Activated naive CD4-positive, alpha-beta T cell treated with anti-CD3 and anti-CD28 coated beads for 36 hours (primary cell): ENCODE data around the gene CHMP5. TPM values are rescaled to one million over a fixed set of nuclear protein-coding genes. Genes with fewer than 3 reads are reported as not detected.
A peak's percentile ranks its signal among the peaks of the same experiment; 100 is the strongest.

ENCODE experiments used
- CTCF ChIA-PET: fragments of 350-600 bp; sonication (Branson Sonifier 250); formaldehyde crosslinking; loops from one replicate; lab custom pipeline; 2021; ENCODE audit warnings: antibody characterized with exemption; lab: Charles Lee
- DNase-seq: peaks from one replicate; pipeline ENCODE4 v3.0.0-alpha.2; 2020
- H3K27ac Mint-ChIP-seq: one replicate; pipeline ENCODE4 v1.8.0; 2021; ENCODE audit warnings: mild to moderate bottlenecking, mixed read lengths
- H3K27me3 Mint-ChIP-seq: one replicate; pipeline ENCODE4 v1.8.0; 2021; ENCODE audit warnings: low read depth, mixed read lengths
- H3K36me3 Mint-ChIP-seq: one replicate; pipeline ENCODE4 v1.8.0; 2021; ENCODE audit warnings: low read depth, mixed read lengths
- H3K4me1 Mint-ChIP-seq: one replicate; pipeline ENCODE4 v1.8.0; 2021; ENCODE audit warnings: low read depth, mixed read lengths
- H3K4me3 Mint-ChIP-seq: one replicate; pipeline ENCODE4 v1.8.0; 2021; ENCODE audit warnings: mild to moderate bottlenecking, moderate library complexity, mixed read lengths
- H3K9me3 Mint-ChIP-seq: one replicate; pipeline ENCODE4 v1.8.0; 2021; ENCODE audit warnings: mixed read lengths
- intact Hi-C: fragments of 100-400 bp; cut with micrococcal nuclease; formaldehyde crosslinking; loops from one replicate; pipeline ENCODE4 v1.15.1; 2023
- total RNA-seq, 2 experiments: library from RNA; stranded (reverse); gene quantifications; one replicate each; pipeline ENCODE4 v1.2.3, GENCODE V29; 2021

Gene CHMP5
- 100 to 1,000 TPM; 151 to 162 TPM for total RNA-seq

DNA sequence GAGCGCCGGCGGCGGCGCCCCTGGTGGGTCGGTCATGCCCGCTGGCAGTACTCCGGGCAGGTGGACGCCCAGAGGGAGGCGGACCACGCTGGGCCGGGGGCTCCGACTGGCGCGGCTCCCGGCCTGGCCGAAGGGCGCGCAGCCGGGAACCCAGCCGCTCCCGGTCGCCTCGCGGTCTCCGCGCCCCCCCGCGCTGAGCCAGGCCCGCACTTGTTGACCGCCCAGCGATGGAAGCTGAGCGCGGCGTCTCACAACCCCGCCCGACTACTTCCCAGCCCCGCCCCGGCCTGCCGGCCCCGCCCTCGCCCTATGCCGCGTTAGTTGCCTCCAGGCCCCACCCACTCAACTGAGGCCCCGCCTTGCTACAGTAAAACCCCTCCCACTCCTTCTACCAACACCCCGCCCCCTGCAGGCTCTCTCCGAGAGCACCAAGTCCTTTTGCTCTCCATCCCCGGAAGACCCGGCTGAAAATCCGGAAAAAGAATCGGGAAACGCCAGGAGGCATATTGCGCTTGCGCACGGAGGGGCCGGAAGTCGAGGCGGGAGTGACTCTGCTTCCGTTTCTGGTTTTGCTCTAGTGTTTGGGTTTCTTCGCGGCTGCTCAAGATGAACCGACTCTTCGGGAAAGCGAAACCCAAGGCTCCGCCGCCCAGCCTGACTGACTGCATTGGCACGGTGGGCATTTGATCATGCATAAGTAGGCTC lies at the start of gene CHMP5, which contains the start of gene BAG1:
Gene CHMP5 (plus strand): TSS at position 577 of the 705 bp plus-strand sequence. CDS start 30 bp downstream, at position 607.
Gene BAG1 (minus strand): TSS at position 236 of the 705 bp plus-strand sequence.
- no peaks in the 10 kb centered on the region for H3K27me3 Mint-ChIP-seq
- CTCF ChIA-PET = interaction anchor here (0.6 kb wide), 1 partner anchor 158 kb away, joined by 3 read pairs; no protein-coding TSS in a partner anchor
- DNase-seq = peak; percentile 100
- H3K36me3 Mint-ChIP-seq = peaks cover 44% of the 10 kb centered on the region
- peak within 1 kb of the TSS; percentile 98 for H3K27ac Mint-ChIP-seq
- peak within 1 kb of the TSS; percentile 94 for H3K4me3 Mint-ChIP-seq
- H3K9me3 Mint-ChIP-seq = no peaks in the 10 kb centered on the region
- peaks cover 47% of the 10 kb centered on the region for H3K4me1 Mint-ChIP-seq
- intact Hi-C loops = loop anchor here (1.0 to 5.0 kb wide), 15 partner anchors 26 to 1922 kb away; partner anchors contain the start of genes APTX, B4GALT1, DNAJA1 and KIF24

GRCh38 chr9:33220681-33221567 lies 43.9 kb upstream of the CHMP5 start:
- no peak overlapping the region for H3K27ac Mint-ChIP-seq
- H3K36me3 Mint-ChIP-seq = no peaks in the 10 kb centered on the region
- no peaks in the 10 kb centered on the region for H3K27me3 Mint-ChIP-seq
- CTCF ChIA-PET = no interaction called here
- no peaks in the 10 kb centered on the region for H3K9me3 Mint-ChIP-seq
- peaks cover 14% of the 10 kb centered on the region for H3K4me1 Mint-ChIP-seq
- DNase-seq = no peak
- H3K4me3 Mint-ChIP-seq = no peak overlapping the region
- intact Hi-C loops = no loop called here

GRCh38 chr9:33221568-33221884 lies 43.3 kb upstream of the CHMP5 start:
- no peak for DNase-seq

DNA sequence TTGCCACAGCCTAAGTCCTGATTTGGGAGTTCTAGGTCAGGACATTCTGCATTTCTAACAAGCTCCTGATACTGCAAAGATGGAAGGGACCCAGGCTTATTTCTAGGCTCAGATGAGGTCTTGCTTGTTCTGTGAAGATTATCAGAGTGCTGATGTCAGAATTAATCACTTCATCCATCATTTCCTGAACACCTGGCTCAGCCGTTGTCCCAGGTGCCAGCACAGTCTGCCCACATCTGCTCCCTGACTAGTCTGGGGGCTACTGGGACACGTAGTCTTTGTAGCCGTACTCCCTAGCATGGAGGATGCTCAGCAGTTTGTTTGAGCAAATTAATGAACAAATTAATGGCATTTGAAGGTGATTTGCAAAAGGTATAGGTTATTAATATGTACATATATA lies 42.8 kb upstream of the CHMP5 start:
- no peak overlapping the region for H3K27ac Mint-ChIP-seq
- no peaks in the 10 kb centered on the region for H3K27me3 Mint-ChIP-seq
- no peaks in the 10 kb centered on the region for H3K9me3 Mint-ChIP-seq
- no peak for DNase-seq
- H3K4me1 Mint-ChIP-seq = peaks cover 15% of the 10 kb centered on the region
- intact Hi-C loops = no loop called here
- H3K4me3 Mint-ChIP-seq = no peak overlapping the region
- no peaks in the 10 kb centered on the region for H3K36me3 Mint-ChIP-seq
- CTCF ChIA-PET = interaction anchor here (0.6 to 1.6 kb wide), 2 partner anchors 14 to 146 kb away, joined by 3 read pairs; no protein-coding TSS in a partner anchor

More at GRCh38 chr9:33221568-33221884, 43.3 kb upstream of the CHMP5 start:
- H3K9me3 Mint-ChIP-seq = no peaks in the 10 kb centered on the region
- intact Hi-C loops = no loop called here
- H3K4me3 Mint-ChIP-seq = no peak overlapping the region
- H3K4me1 Mint-ChIP-seq = peaks cover 15% of the 10 kb centered on the region
- H3K27ac Mint-ChIP-seq = no peak overlapping the region
- CTCF ChIA-PET = interaction anchor here (1.6 kb wide), 1 partner anchor 14 kb away, joined by 3 read pairs; no protein-coding TSS in a partner anchor
- no peaks in the 10 kb centered on the region for H3K36me3 Mint-ChIP-seq
- H3K27me3 Mint-ChIP-seq = no peaks in the 10 kb centered on the region

GRCh38 chr9:33223696-33224095 lies 41.2 kb upstream of the CHMP5 start:
- intact Hi-C loops = no loop called here
- no peaks in the 10 kb centered on the region for H3K36me3 Mint-ChIP-seq
- CTCF ChIA-PET = interaction anchor here (0.7 to 1.3 kb wide), 2 partner anchors 63 to 673 kb away, joined by 3 read pairs; no protein-coding TSS in a partner anchor

DNA sequence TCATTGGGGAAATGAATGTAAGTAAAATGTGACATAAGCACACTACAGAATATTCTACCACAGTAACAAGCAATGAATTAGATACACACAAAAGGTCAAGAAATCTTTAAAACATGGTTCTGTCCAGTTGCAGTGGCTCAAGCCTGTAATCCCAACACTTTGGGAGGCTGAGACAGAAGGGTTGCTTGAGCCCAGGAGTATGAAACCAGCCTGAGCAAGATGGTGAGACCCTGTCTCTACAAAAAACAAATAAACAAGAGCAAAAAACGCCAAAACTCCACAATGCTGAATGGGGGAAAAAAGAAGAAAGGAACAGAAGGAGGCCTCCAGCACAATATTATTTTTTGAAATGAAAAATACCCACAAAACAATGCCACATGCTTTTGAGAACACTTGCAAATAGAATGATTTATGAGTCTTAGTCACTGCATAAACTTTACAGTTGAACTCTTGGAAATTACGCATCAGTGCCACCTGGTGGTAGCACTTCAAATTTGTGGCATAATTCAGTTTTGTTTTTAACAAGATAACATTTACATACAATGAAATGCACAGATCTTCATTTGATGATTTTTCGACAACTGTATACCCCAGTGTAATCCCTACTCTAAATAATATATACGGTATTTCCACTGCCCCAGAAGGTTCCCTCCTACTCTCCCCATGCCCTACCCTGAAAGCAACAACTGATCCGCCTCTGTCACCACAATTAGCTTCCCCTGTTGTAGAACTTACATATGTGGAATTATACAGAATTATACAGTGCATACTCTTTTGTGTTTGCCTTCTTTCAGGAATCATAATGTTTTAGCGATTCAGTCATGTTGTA lies 39.3 kb upstream of the CHMP5 start:
- Mint-ChIP-seq H3K27ac (peak overlapping the region; percentile 4), H3K4me3 (no peak overlapping the region), H3K9me3 (no peaks in the 10 kb centered on the region), H3K4me1 (peaks cover 15% of the 10 kb centered on the region), H3K36me3 (no peaks in the 10 kb centered on the region), H3K27me3 (no peaks in the 10 kb centered on the region)
- DNase-seq = peak; percentile 89
- intact Hi-C loops = loop anchor here (1.0 to 2.0 kb wide), 7 partner anchors 54 to 847 kb away; partner anchors contain the start of genes APTX and DNAJA1
- CTCF ChIA-PET = interaction anchor here (0.6 to 2.8 kb wide), 35 partner anchors 11 to 780 kb away, joined by 3 to 36 read pairs (median 4); partner anchors contain the start of genes SMU1 and SPINK4

More at GRCh38 chr9:33223696-33224095, 41.2 kb upstream of the CHMP5 start:
- H3K4me3 Mint-ChIP-seq = no peak overlapping the region
- DNase-seq = no peak
- no peaks in the 10 kb centered on the region for H3K27me3 Mint-ChIP-seq
- H3K4me1 Mint-ChIP-seq = peaks cover 15% of the 10 kb centered on the region
- H3K27ac Mint-ChIP-seq = no peak overlapping the region
- no peaks in the 10 kb centered on the region for H3K9me3 Mint-ChIP-seq

DNA sequence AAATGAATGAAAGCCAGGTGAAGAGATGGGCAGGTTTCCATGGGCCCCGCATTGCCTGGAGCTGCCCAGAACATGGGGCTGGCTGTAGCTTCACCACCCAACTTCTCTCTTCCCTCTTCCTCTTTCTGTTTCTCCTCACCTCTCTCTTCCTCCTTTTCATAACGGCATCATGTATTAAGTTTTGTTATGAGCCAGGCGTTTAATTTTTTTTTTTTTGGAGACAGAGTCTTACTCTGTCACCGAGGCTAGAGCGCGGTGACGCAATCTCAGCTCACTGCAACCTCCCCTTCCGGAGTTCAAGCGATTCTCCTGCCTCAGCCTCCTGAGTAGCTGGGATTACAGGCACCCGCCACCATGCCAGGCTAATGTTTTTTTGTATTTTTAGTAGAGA lies 37.8 kb upstream of the CHMP5 start:
- DNase-seq = no peak
- CTCF ChIA-PET = interaction anchor here (0.7 to 2.8 kb wide), 14 partner anchors 10 to 154 kb away, joined by 3 to 36 read pairs (median 8); no protein-coding TSS in a partner anchor
- intact Hi-C loops = loop anchor here (2.0 kb wide), 1 partner anchor 848 kb away; no protein-coding TSS in a partner anchor
- Mint-ChIP-seq H3K4me3 (no peak overlapping the region), H3K4me1 (peaks cover 10% of the 10 kb centered on the region), H3K36me3 (no peaks in the 10 kb centered on the region), H3K27ac (no peak overlapping the region), H3K27me3 (no peaks in the 10 kb centered on the region), H3K9me3 (no peaks in the 10 kb centered on the region)

GRCh38 chr9:33227741-33228140 lies 37.1 kb upstream of the CHMP5 start:
- Mint-ChIP-seq H3K9me3 (no peaks in the 10 kb centered on the region), H3K36me3 (no peaks in the 10 kb centered on the region), H3K27ac (no peak overlapping the region), H3K4me3 (no peak overlapping the region), H3K4me1 (peaks cover 10% of the 10 kb centered on the region), H3K27me3 (no peaks in the 10 kb centered on the region)
- DNase-seq = no peak
- intact Hi-C loops = loop anchor here (2.0 kb wide), 1 partner anchor 849 kb away; no protein-coding TSS in a partner anchor
- CTCF ChIA-PET = interaction anchor here (0.9 to 2.3 kb wide), 5 partner anchors 9 to 155 kb away, joined by 4 to 22 read pairs (median 13); no protein-coding TSS in a partner anchor

GRCh38 chr9:33228606-33229005 lies 36.2 kb upstream of the CHMP5 start:
- no peak overlapping the region for H3K27ac Mint-ChIP-seq
- no peaks in the 10 kb centered on the region for H3K36me3 Mint-ChIP-seq
- DNase-seq = no peak
- H3K4me1 Mint-ChIP-seq = peaks cover 10% of the 10 kb centered on the region
- H3K4me3 Mint-ChIP-seq = no peak overlapping the region
- intact Hi-C loops = no loop called here
- CTCF ChIA-PET = interaction anchor here (0.7 to 1.8 kb wide), 3 partner anchors 12 to 58 kb away, joined by 3 to 4 read pairs (median 4); no protein-coding TSS in a partner anchor
- no peaks in the 10 kb centered on the region for H3K9me3 Mint-ChIP-seq
- H3K27me3 Mint-ChIP-seq = no peaks in the 10 kb centered on the region

GRCh38 chr9:33229359-33230114 lies 35.3 kb upstream of the CHMP5 start:
- Mint-ChIP-seq H3K9me3 (no peaks in the 10 kb centered on the region), H3K27ac (no peak overlapping the region), H3K4me1 (peaks cover 10% of the 10 kb centered on the region), H3K4me3 (no peak overlapping the region), H3K36me3 (no peaks in the 10 kb centered on the region), H3K27me3 (no peaks in the 10 kb centered on the region)
- intact Hi-C loops = no loop called here
- CTCF ChIA-PET = no interaction called here
- DNase-seq = no peak
